ENCODE data around the gene ACOX1.
A peak's percentile ranks its signal among the peaks of the same experiment; 100 is the strongest.

The ACOX1 gene

GRCh38 chr17:75981019-75981615, 2.2 kb upstream of the ACOX1 start:
- no peak overlapping the region for H3K4me3 ChIP-seq (ENCODE audit: low read length in 2 of 2)
- H2AFZ ChIP-seq (ENCODE audit: low read length), result no peak overlapping the region
- no peaks in the 10 kb centered on the region for H3K79me1 ChIP-seq (ENCODE audit: low read depth, low read length)
- no peak overlapping the region for H2AK5ac ChIP-seq (ENCODE audit: low read depth, low read length)
- no peaks in the 10 kb centered on the region for H3K27me3 ChIP-seq (ENCODE audit: control insufficient read depth in 3 of 3, insufficient read depth in 3 of 3, low read depth in 1 of 3, low read length in 3 of 3)
- H3K4me1 ChIP-seq (ENCODE audit: control insufficient read depth in 2 of 2, insufficient read depth in 1 of 2, low read depth in 1 of 2, low read length in 2 of 2), result no peaks in the 10 kb centered on the region
- no peak overlapping the region for H2BK120ac ChIP-seq (ENCODE audit: low read depth, low read length)
- H3K4ac ChIP-seq (ENCODE audit: low read length), result no peak overlapping the region
- H4K8ac ChIP-seq (ENCODE audit: low read depth, low read length), result no peak overlapping the region
- no peak overlapping the region for H3K14ac ChIP-seq (ENCODE audit: low read length)
- no peak overlapping the region for H4K91ac ChIP-seq (ENCODE audit: low read depth, low read length, poor library complexity)
- H3K18ac ChIP-seq (ENCODE audit: low read length), result no peak overlapping the region
- H3K9ac ChIP-seq (ENCODE audit: low read depth, low read length, poor library complexity), result no peak overlapping the region
- peaks cover 0 to 3% of the 10 kb centered on the region in 2 donors for H3K36me3 ChIP-seq (replicated peaks in 1 of 2; ENCODE audit: control insufficient read depth in 2 of 2, insufficient read depth in 2 of 2, low read length in 2 of 2)
- H2BK15ac ChIP-seq (ENCODE audit: low read length), result no peak overlapping the region
- H3K9me3 ChIP-seq (replicated peaks in 1 of 2; ENCODE audit: control insufficient read depth in 2 of 2, insufficient read depth in 1 of 2, low read depth in 1 of 2, low read length in 2 of 2), result no peaks in the 10 kb centered on the region
- no CpG with 5 or more reads among the region's 7 CpGs for WGBS, 2 donors (ENCODE audit: extremely low coverage in 2 of 2, insufficient read length in 2 of 2, insufficient replicate concordance in 1 of 2)
- no peak overlapping the region for H2BK12ac ChIP-seq (ENCODE audit: low read length)
- no peak overlapping the region for H3K27ac ChIP-seq (replicated peaks; ENCODE audit: low read length)
- H3K23ac ChIP-seq (ENCODE audit: low read depth, low read length, poor library complexity), result no peak overlapping the region
- no peak overlapping the region for H3K4me2 ChIP-seq (ENCODE audit: insufficient read depth, low read length, poor library complexity, severe bottlenecking)
- no peak for DNase-seq (ENCODE audit: low spot score)
- H2BK5ac ChIP-seq (ENCODE audit: low read length), result no peak overlapping the region

GRCh38 chr17:75980188-75981018, 1.4 kb upstream of the ACOX1 start:
- peak overlapping the region; percentile 65 for H3K4me2 ChIP-seq (ENCODE audit: insufficient read depth, low read length, poor library complexity, severe bottlenecking)
- DNase-seq (ENCODE audit: low spot score), result no peak
- no CpG with 5 or more reads among the region's 18 CpGs for WGBS, 2 donors (ENCODE audit: extremely low coverage in 2 of 2, insufficient read length in 2 of 2, insufficient replicate concordance in 1 of 2)
- H3K4me3 ChIP-seq (ENCODE audit: low read length in 2 of 2), result peak overlapping the region; percentile 67 to 83
- no peak overlapping the region for H2BK15ac ChIP-seq (ENCODE audit: low read length)
- H3K9ac ChIP-seq (ENCODE audit: low read depth, low read length, poor library complexity), result no peak overlapping the region
- peaks cover 0 to 3% of the 10 kb centered on the region in 2 donors for H3K36me3 ChIP-seq (replicated peaks in 1 of 2; ENCODE audit: control insufficient read depth in 2 of 2, insufficient read depth in 2 of 2, low read length in 2 of 2)
- no peaks in the 10 kb centered on the region for H3K27me3 ChIP-seq (ENCODE audit: control insufficient read depth in 3 of 3, insufficient read depth in 3 of 3, low read depth in 1 of 3, low read length in 3 of 3)
- no peak overlapping the region for H3K23ac ChIP-seq (ENCODE audit: low read depth, low read length, poor library complexity)
- H2BK120ac ChIP-seq (ENCODE audit: low read depth, low read length), result peak overlapping the region; percentile 10
- H3K9me3 ChIP-seq (replicated peaks in 1 of 2; ENCODE audit: control insufficient read depth in 2 of 2, insufficient read depth in 1 of 2, low read depth in 1 of 2, low read length in 2 of 2), result no peaks in the 10 kb centered on the region
- no peak overlapping the region for H3K4ac ChIP-seq (ENCODE audit: low read length)
- no peak overlapping the region for H4K8ac ChIP-seq (ENCODE audit: low read depth, low read length)
- H2AK5ac ChIP-seq (ENCODE audit: low read depth, low read length), result peak overlapping the region; percentile 49
- no peak overlapping the region for H3K14ac ChIP-seq (ENCODE audit: low read length)
- H2AFZ ChIP-seq (ENCODE audit: low read length), result peak overlapping the region; percentile 93
- H2BK5ac ChIP-seq (ENCODE audit: low read length), result peak overlapping the region; percentile 95
- no peak overlapping the region for H4K91ac ChIP-seq (ENCODE audit: low read depth, low read length, poor library complexity)
- no peak overlapping the region for H2BK12ac ChIP-seq (ENCODE audit: low read length)
- H3K18ac ChIP-seq (ENCODE audit: low read length), result no peak overlapping the region
- peak overlapping the region; percentile 100 for H3K27ac ChIP-seq (replicated peaks; ENCODE audit: low read length)
- no peaks in the 10 kb centered on the region for H3K4me1 ChIP-seq (ENCODE audit: control insufficient read depth in 2 of 2, insufficient read depth in 1 of 2, low read depth in 1 of 2, low read length in 2 of 2)
- no peaks in the 10 kb centered on the region for H3K79me1 ChIP-seq (ENCODE audit: low read depth, low read length)

- no peak for DNase-seq (ENCODE audit: low spot score)
- Histone ChIP-seq H3K23ac (ENCODE audit: low read depth, low read length, poor library complexity) (peak overlapping the region; percentile 12), H2BK5ac (ENCODE audit: low read length) (peak overlapping the region; percentile 95), H2BK12ac (ENCODE audit: low read length) (no peak overlapping the region), H3K18ac (ENCODE audit: low read length) (peak overlapping the region; percentile 88), H4K8ac (ENCODE audit: low read depth, low read length) (no peak overlapping the region), H4K91ac (ENCODE audit: low read depth, low read length, poor library complexity) (no peak overlapping the region), H3K9ac (ENCODE audit: low read depth, low read length, poor library complexity) (peak overlapping the region; percentile 80), H3K14ac (ENCODE audit: low read length) (no peak overlapping the region), H3K9me3 (replicated peaks in 1 of 2; ENCODE audit: control insufficient read depth in 2 of 2, insufficient read depth in 1 of 2, low read depth in 1 of 2, low read length in 2 of 2) (no peaks in the 10 kb centered on the region), H3K4me2 (ENCODE audit: insufficient read depth, low read length, poor library complexity, severe bottlenecking) (peak overlapping the region; percentile 65), H2BK15ac (ENCODE audit: low read length) (no peak overlapping the region), H3K27ac (replicated peaks; ENCODE audit: low read length) (peak overlapping the region; percentile 100), H3K4ac (ENCODE audit: low read length) (no peak overlapping the region), H3K79me1 (ENCODE audit: low read depth, low read length) (no peaks in the 10 kb centered on the region), H2BK120ac (ENCODE audit: low read depth, low read length) (peak overlapping the region; percentile 10), H2AFZ (ENCODE audit: low read length) (peak overlapping the region; percentile 93), H3K27me3 (ENCODE audit: control insufficient read depth in 3 of 3, insufficient read depth in 3 of 3, low read depth in 1 of 3, low read length in 3 of 3) (no peaks in the 10 kb centered on the region), H2AK5ac (ENCODE audit: low read depth, low read length) (peak overlapping the region; percentile 49), H3K4me1 (ENCODE audit: control insufficient read depth in 2 of 2, insufficient read depth in 1 of 2, low read depth in 1 of 2, low read length in 2 of 2) (no peaks in the 10 kb centered on the region), H3K4me3 (ENCODE audit: low read length in 2 of 2) (peak overlapping the region; percentile 67 to 83), H3K36me3 (replicated peaks in 1 of 2; ENCODE audit: control insufficient read depth in 2 of 2, insufficient read depth in 2 of 2, low read length in 2 of 2) (peaks cover 0 to 3% of the 10 kb centered on the region in 2 donors)
- WGBS, 2 donors (ENCODE audit: extremely low coverage in 2 of 2, insufficient read length in 2 of 2, insufficient replicate concordance in 1 of 2), result no CpG with 5 or more reads among the region's 19 CpGs
Observed at GRCh38 chr17:75979705-75980187, 780 bp upstream of the ACOX1 start.

GRCh38 chr17:75976175-75976848, 2.7 kb downstream of the ACOX1 start:
- H3K4me2 ChIP-seq (ENCODE audit: insufficient read depth, low read length, poor library complexity, severe bottlenecking), result no peak overlapping the region
- no peak overlapping the region for H3K27ac ChIP-seq (replicated peaks; ENCODE audit: low read length)
- no peak overlapping the region for H3K23ac ChIP-seq (ENCODE audit: low read depth, low read length, poor library complexity)
- H2AFZ ChIP-seq (ENCODE audit: low read length), result no peak overlapping the region
- H3K79me1 ChIP-seq (ENCODE audit: low read depth, low read length), result no peaks in the 10 kb centered on the region
- no peaks in the 10 kb centered on the region for H3K4me1 ChIP-seq (ENCODE audit: control insufficient read depth in 2 of 2, insufficient read depth in 1 of 2, low read depth in 1 of 2, low read length in 2 of 2)
- H3K27me3 ChIP-seq (ENCODE audit: control insufficient read depth in 3 of 3, insufficient read depth in 3 of 3, low read depth in 1 of 3, low read length in 3 of 3), result no peaks in the 10 kb centered on the region
- H2BK12ac ChIP-seq (ENCODE audit: low read length), result no peak overlapping the region
- no peak overlapping the region for H2BK120ac ChIP-seq (ENCODE audit: low read depth, low read length)
- no peak overlapping the region for H3K4ac ChIP-seq (ENCODE audit: low read length)
- no peaks in the 10 kb centered on the region for H3K9me3 ChIP-seq (replicated peaks in 1 of 2; ENCODE audit: control insufficient read depth in 2 of 2, insufficient read depth in 1 of 2, low read depth in 1 of 2, low read length in 2 of 2)
- H3K4me3 ChIP-seq (ENCODE audit: low read length in 2 of 2), result no peak overlapping the region
- no peak overlapping the region for H2BK15ac ChIP-seq (ENCODE audit: low read length)
- H2AK5ac ChIP-seq (ENCODE audit: low read depth, low read length), result no peak overlapping the region
- WGBS, 2 donors (ENCODE audit: extremely low coverage in 2 of 2, insufficient read length in 2 of 2, insufficient replicate concordance in 1 of 2), result 100% methylated on average over 1 of the region's 9 CpGs
- DNase-seq (ENCODE audit: low spot score), result no peak
- no peak overlapping the region for H2BK5ac ChIP-seq (ENCODE audit: low read length)
- H3K36me3 ChIP-seq (replicated peaks in 1 of 2; ENCODE audit: control insufficient read depth in 2 of 2, insufficient read depth in 2 of 2, low read length in 2 of 2), result peaks cover 2 to 22% of the 10 kb centered on the region in 2 donors
- no peak overlapping the region for H3K18ac ChIP-seq (ENCODE audit: low read length)
- no peak overlapping the region for H3K14ac ChIP-seq (ENCODE audit: low read length)
- no peak overlapping the region for H4K91ac ChIP-seq (ENCODE audit: low read depth, low read length, poor library complexity)
- no peak overlapping the region for H4K8ac ChIP-seq (ENCODE audit: low read depth, low read length)
- H3K9ac ChIP-seq (ENCODE audit: low read depth, low read length, poor library complexity), result no peak overlapping the region
